T-helper 1 cell treated with Interleukin-12 subunit alpha and Interleukin-12 subunit beta and Interleukin-4 antibody, amounts not matched to agents 30 ng/mL and 1 ng/mL, for 36 hours (primary cell): ENCODE data around the gene ACAA2. TPM values are rescaled to one million over a fixed set of nuclear protein-coding genes. Genes with fewer than 3 reads are reported as not detected.

ENCODE experiments used
- intact Hi-C: fragments of 100-400 bp; cut with micrococcal nuclease; formaldehyde crosslinking; loops from one replicate; pipeline ENCODE4 v1.15.1; 2024
- total RNA-seq: library from RNA; stranded (reverse); gene quantifications from 2 replicates; pipeline ENCODE4 v1.2.3, GENCODE V29; 2022

Gene ACAA2
- total RNA-seq, 1 donor from 2014 or later = 88.0 TPM

DNA sequence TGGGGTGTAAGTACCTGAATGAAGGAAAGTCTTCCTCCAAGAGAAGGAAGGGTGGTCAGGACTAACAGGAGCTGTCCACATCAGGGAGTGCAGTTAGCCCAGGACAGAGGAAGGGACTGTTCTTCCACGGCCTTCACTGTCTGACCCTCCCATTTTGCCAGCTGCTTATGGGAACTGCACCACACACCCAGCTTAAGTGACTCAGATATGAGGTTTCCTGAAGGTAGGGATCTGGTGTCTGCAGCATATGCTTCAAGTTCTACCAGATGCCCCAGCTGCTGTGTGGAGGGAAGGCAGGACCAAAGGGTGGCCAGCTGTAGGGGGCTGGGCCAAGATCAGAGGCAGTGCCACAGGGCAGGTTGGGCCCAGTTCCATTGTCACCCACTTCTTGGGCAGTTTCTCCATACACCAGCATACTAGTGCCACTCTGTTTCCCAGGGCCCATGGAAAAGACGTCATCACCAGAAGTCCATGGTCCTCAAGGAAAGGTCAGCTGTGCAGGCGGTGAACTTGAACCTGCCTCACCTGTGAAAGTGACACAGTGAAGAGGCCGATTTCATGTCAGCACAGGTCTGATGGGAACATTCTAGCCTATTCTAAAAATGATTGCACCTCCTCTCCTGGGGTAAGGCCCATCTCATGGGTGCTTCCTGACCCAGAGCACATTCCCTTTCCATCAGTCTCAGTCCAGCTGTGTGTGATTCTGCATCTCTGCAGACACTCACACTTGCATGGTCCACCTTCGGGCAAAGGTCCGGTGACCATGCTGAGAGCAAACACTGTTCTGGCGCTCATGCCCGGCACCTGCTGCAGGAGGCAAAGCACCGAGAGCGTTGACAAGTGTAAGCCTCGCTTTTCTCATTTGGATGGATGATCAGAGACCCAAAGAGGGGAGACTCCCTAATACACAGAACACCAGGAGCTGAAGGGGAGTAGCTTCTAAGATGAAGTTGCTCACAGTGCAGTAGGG, 68.0 kb downstream of the ACAA2 start:
- intact Hi-C loops = loop anchor here (5.0 kb wide), 1 partner anchor 112 kb away; no protein-coding TSS in a partner anchor

DNA sequence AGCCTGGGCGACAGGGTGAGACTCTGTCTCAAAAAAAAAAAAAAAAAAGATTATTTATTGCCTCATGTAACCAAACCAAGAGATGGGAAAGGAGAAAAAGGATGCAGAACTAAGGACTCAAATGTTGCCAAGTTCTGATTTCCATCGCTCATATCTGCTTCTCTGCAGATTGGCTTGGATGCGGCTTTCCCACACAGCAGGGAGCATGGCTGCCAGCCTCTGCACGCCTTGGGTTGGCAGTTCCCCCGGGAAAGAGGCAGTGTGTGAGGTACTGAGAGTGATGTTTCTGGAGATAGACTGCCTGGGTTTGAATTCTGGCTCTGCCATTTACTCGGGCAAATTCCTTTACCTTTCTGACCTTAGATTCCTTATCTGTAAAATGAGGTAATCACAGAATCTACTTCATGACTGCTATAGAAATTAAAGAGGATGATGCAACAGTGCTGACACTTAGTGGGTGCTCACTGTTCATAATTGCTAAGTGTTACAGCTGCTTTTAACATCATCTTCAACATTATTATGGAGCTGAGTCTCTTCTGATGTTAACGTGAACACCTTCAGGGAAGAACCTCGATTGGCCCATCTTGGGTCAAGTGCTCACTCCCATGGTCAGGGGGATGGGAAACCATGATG, 68.8 kb downstream of the ACAA2 start:
- intact Hi-C loops = loop anchor here (5.0 kb wide), 1 partner anchor 113 kb away; no protein-coding TSS in a partner anchor

DNA sequence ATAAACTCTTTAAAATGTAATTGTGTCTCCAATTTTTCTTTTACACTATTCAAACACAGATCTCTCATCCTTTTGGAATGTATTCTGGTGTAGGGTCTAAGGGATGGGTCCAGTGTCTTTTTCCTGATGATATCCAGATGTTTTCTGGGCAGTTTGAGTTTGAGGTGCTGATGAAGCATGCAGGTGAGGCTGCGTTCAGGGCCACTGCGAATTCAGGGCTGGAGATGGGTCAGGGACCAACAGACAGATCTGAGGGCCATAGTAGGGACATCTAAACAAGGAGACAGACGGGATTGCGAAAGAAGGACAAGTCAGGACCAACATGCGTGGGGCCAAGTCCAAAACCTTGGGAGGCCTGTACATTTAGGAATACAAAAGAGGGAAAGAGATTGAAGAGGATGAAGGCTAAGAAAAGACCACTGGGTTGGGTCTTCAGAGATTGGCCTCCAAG, 70.2 kb downstream of the ACAA2 start:
- intact Hi-C loops = no loop called here

DNA sequence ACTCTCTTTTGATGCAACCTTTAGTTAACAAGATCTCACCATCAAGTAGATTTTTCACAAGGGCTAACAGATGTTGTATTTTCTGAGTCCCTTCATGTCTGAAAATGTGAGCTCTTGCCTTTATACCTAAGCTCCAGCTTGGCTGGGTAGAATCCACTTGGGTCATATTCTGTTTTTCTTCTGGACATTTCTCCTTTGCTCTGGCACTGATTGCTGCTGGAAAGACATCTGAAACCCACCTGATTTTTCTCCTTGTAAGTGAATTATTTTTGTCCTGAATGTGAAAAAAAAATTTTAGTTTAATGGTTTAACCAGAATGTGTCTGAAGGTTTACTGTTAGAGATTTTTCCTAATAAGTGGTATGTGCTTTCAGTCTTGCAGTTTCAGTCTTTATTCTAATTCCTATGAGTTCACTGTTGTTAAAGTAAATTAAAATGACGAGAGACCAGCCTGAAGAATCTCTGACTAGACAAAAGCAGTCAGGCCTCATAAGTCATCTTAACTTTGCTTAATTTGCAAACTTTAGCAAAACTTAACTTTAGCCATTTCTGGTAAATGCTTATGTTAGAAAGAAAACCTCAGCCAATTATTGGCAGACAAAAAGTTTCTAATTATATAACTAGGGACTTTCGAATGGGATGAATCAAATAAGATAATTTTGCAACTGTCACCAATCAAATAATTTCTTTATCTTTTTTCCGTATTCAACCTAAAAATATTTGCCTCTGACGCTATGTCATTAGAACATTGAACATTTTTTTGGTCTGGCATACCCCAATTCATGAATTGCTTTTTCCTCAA, 70.8 kb downstream of the ACAA2 start:
- intact Hi-C loops = no loop called here

DNA sequence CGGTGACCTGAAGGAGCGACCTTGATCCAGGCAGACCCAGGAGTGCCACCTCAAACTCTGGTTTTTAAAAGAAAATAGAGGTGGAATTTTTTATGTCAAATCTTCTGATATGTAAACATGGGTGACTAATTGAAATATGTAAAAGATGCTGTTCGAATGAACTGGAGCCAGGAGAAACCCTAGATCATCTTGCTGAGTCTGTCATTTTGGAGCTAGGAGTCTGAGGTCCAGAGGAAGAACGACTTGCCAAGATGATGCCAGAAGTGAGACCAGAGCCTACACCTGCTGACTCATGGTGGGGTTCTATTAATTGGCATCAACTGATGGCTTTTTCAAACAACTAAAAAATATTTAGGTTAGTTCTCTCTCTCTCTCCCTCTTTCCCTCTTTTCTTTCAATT, 74.1 kb downstream of the ACAA2 start:
- intact Hi-C loops = no loop called here

DNA sequence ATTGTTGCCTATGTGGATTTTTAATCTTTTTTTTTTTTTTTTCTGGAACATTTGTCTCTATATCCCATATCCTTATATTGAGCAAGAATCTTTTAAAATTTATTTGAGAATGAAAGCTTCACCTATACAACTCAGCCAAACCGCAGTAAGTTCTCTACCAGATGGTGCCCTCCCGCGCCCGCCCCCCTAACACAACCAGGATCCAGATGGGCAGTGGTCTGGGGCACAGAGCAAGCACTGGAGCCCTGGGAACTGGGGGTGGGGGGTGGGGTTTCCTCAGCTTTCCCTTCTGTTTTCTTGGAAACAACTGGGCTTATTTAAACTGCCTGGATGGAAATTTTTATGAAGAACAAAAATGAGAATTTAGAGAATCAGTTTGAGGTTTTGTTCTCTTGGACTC, 74.6 kb downstream of the ACAA2 start:
- intact Hi-C loops = no loop called here

DNA sequence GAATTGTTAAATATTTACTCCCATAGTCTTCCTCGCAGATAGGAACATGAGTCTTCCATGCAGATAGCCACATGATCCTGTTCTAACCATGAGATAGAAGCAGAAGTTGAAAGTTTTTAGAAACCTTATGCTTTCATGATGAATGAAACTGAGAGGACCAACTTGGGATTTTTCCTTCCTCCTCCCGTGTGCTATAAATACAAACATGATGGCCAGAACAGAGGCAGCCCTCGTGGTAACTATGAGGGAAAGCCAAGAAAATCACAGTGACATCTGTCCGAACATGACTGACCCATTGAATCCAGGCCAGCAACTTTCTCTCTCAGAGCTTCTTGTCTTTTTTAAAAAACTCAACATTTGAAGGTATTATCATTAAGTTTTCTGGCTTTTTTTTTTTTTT, 78.5 kb downstream of the ACAA2 start:
- intact Hi-C loops = no loop called here

DNA sequence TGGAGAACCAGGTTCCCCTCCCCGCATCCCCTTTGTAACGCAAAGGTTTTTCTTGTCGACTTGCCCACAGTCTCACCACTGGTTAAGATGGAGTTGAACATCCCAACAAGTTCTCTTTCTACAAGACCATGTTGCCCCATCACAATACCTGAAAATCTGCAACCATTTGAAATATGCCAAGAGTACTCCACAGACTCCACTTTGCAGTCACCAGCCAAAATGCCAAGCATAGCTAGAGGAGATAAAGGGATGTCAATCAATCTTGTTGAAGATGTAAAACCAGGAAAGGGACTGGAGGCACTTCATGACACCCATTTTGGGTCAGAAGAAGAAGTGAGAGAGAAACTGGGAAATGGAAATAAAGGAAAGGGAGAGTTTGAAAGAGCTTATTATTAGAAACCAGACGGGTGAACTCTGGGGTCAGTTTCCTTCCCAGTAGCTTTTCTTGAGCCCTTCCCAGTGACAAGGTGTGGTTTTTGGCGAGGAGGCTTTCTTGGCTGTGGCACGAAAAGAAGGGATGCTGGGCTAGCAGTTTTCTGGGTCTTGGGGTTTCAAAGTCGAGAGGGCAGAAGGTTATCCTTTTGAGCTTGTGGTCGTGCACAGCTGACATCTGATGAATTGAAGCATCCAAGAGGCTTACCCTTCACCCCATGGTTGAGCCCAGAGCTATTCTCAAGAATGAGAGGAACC, 79.3 kb downstream of the ACAA2 start:
- intact Hi-C loops = no loop called here

DNA sequence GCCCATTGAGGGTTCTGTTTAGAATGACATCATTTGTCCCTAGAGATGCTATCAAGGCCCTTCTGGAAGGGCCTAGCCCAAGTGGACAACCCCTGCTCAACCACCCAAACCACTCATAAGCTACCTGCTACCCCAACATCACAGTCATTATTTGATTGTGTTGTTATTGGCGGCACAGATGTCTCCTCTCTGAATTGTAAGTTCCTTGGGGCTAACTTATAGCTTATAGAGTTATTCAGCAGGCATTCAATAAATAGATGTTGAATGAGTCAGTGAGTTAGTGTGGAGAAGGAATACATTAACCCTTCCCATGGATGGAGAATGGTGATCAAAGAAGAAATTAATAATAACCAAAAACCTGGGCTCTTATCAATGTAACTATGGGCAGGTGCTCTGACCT, 80.0 kb downstream of the ACAA2 start:
- intact Hi-C loops = no loop called here
